Lower leg skin (tissue), 4 donors: Measurements from ENCODE around the gene PDGFA. TPM values are rescaled to one million over a fixed set of nuclear protein-coding genes. Genes with fewer than 3 reads are reported as not detected.

Experiments used
- DNase-seq, 2 donors: peaks; one replicate each; pipeline ENCODE4 v3.0.0-alpha.2; 2019; ENCODE audit warnings: low spot score in 2 of 2
- H3K4me3 ChIP-seq: fragments of 200-600 bp; sonication (generic); 2 replicates; pipeline ENCODE4 v1.5.1; 2017; ENCODE audit warnings: mild to moderate bottlenecking, low read depth; ENCODE audit not compliant: poor library complexity, severe bottlenecking
- CTCF ChIP-seq, 3 donors: fragments of 450-650 bp; IDR thresholded peaks; one replicate each; pipeline ENCODE4 v1.5.1; 2016; ENCODE audit warnings: antibody characterized with exemption in 3 of 3, mild to moderate bottlenecking in 3 of 3, moderate library complexity in 2 of 3
- POLR2A ChIP-seq, 2 donors: fragments of 450-650 bp; IDR thresholded peaks; one replicate each; pipeline ENCODE4 v1.6.1; 2016 to 2017; ENCODE audit warnings: antibody characterized with exemption in 2 of 2, mild to moderate bottlenecking in 1 of 2, moderate library complexity in 1 of 2
- whole genome bisulfite sequencing, 2 donors: methylation state at CpG; one replicate each; pipeline ENCODE4 v1.1.5; 2018; 5-methylcytosine and 5-hydroxymethylcytosine counted together
- intact Hi-C: fragments of 100-400 bp; cut with DNase I; formaldehyde crosslinking; loops from one replicate; pipeline ENCODE4 v1.15.0; 2023; ENCODE audit warnings: low total_unique reads
- total RNA-seq, 4 donors: library from RNA; depleted of rRNA; stranded (reverse); fragments of >200 nt; gene quantifications; one replicate each; pipeline ENCODE4 v1.1.0, GENCODE V29; 2016

PDGFA gene
- total RNA-seq, 4 donors from 2014 or later = 13.0 to 27.0 (median 20.5) TPM

GRCh38 chr7:533266-533665 lies 13.6 kb upstream of the PDGFA start:
- WGBS, 2 donors = 67 to 69% methylated on average over 15 to 17 of the region's 17 CpGs
- intact Hi-C loops = no loop called here
- no peak for TF ChIP-seq CTCF (IDR thresholded peaks at IDR 0.05)
- no peak for TF ChIP-seq POLR2A (IDR thresholded peaks at IDR 0.05)
- H3K4me3 ChIP-seq = no peak overlapping the region
- DNase-seq = no peak

- H3K4me3 ChIP-seq = no peak overlapping the region
- no peak for TF ChIP-seq CTCF (IDR thresholded peaks at IDR 0.05)
- TF ChIP-seq POLR2A (IDR thresholded peaks at IDR 0.05) = no peak
- intact Hi-C loops = no loop called here
- 77 to 84% methylated on average over 10 to 14 of the region's 15 CpGs for WGBS, 2 donors
- DNase-seq = no peak
Observed at GRCh38 chr7:532379-533143, 12.9 kb upstream of the PDGFA start.

DNA sequence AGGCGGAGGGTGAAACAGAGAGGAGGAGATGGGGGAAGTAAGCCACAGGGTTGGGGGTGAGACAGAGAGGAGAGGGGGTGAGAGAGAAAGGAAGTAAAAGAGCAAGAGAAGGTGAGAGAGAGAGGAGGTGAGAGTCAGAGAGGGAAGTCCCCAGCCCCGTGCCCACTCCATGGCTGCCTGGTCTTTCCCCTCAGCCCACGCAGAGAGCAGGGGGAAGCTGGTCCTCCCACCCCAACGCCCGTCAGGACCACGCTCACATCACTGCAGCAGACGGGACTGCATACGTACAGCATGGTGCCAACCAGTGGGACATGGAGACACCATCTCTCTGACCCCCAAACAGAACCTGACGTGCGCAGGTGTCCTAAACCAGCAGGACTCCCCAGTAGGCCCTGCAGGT lies 12.1 kb upstream of the PDGFA start:
- no peak overlapping the region for H3K4me3 ChIP-seq
- TF ChIP-seq POLR2A (IDR thresholded peaks at IDR 0.05) (no peak), CTCF (IDR thresholded peaks at IDR 0.05) (no peak)
- WGBS, 2 donors = 78 to 84% methylated on average over 10 of the region's 10 CpGs

DNA sequence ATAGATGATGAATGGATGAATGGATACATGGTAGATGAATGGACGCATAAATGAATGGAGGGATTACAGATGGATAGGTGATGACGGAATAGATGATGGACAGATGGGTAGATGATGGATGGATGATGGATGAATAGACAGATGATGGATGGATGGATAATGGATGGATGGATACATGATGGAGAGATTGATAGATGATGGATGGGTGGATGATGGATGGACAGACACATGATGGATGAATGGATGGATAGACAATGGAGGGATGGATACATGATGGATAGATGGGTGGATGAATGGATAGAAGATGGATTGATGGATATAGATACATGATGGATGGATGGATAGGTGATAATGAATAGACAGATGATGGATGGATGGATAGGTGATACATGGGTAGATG lies 8.8 kb upstream of the PDGFA start:
- no peak overlapping the region for H3K4me3 ChIP-seq
- 91 to 93% methylated on average over 2 of the region's 2 CpGs for WGBS, 2 donors
- no peak for DNase-seq
- intact Hi-C loops = no loop called here
- no peak for TF ChIP-seq POLR2A (IDR thresholded peaks at IDR 0.05)
- TF ChIP-seq CTCF (IDR thresholded peaks at IDR 0.05) = no peak

More for the DNA sequence above, 12.1 kb upstream of the PDGFA start:
- intact Hi-C loops = no loop called here
- DNase-seq = no peak

DNA sequence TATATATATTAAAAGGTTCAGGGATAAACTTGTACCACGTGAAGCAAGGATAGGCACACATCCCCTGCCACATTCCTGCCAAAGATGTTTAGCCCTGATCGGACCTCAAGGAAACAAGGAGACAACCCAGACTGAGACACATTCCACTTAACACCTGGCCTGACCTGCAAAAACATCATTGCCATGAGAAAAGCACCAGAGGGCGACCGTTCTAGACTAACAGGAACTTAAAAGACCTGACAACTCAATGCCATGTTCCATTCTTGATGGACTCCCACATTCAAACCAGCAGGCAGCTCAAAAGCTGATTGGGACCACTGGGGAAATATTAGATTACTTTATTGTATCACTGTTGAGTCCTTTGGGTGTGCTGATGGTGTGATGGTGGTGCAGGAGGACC lies 8.1 kb upstream of the PDGFA start:
- TF ChIP-seq POLR2A (IDR thresholded peaks at IDR 0.05) (no peak), CTCF (IDR thresholded peaks at IDR 0.05) (no peak)
- H3K4me3 ChIP-seq = no peak overlapping the region
- intact Hi-C loops = no loop called here
- WGBS, 2 donors = 78 to 81% methylated on average over 4 of the region's 4 CpGs
- DNase-seq = no peak
